Erythroblast (primary cell): ENCODE data around the gene MRNIP.
"Not testable (repeated sequence)": the region's sequence is repeated elsewhere in the genome, so short reads cannot be mapped to it uniquely, and the experiment has no call there.

ENCODE experiments used
- DNase-seq, 2 experiments: peaks; one replicate each; lab custom pipeline; 2025; lab: John Stamatoyannopoulos, UW
- GATA1 ChIP-seq: IDR thresholded peaks from 2 replicates; pipeline ENCODE4 v1.6.1; 2011; ENCODE audit warnings: low read depth, mild to moderate bottlenecking, control low read depth, low read length, moderate library complexity
- POLR2A ChIP-seq: IDR thresholded peaks from 2 replicates; pipeline ENCODE4 v1.6.1; 2011; ENCODE audit warnings: mild to moderate bottlenecking, low read length

Gene MRNIP

GRCh38 chr5:179836225-179837019, 22.2 kb downstream of the MRNIP start:
- TF ChIP-seq GATA1 (no peak), POLR2A (no peak)
- DNase-seq = peak; percentile 52 to 64

- DNase-seq = not testable (repeated sequence)
These were observed 23.7 kb downstream of the MRNIP start for GRCh38 chr5:179834871-179835270.

GRCh38 chr5:179834120-179834519, 24.5 kb downstream of the MRNIP start:
- DNase-seq = no peak

GRCh38 chr5:179833709-179834070, 24.9 kb downstream of the MRNIP start:
- no peak for DNase-seq
- no peak for TF ChIP-seq GATA1
- TF ChIP-seq POLR2A = no peak

More at GRCh38 chr5:179834120-179834519, 24.5 kb downstream of the MRNIP start:
- TF ChIP-seq GATA1 = no peak

- TF ChIP-seq GATA1 (no peak), POLR2A (no peak)
- DNase-seq = no peak
These were observed 25.4 kb downstream of the MRNIP start for GRCh38 chr5:179833056-179833708.

- TF ChIP-seq GATA1 = no peak
- TF ChIP-seq POLR2A = no peak
- DNase-seq = no peak
These were observed 26.4 kb downstream of the MRNIP start for GRCh38 chr5:179832039-179832745.

- TF ChIP-seq GATA1 (no peak), POLR2A (no peak)
- no peak for DNase-seq
These were observed 27.7 kb downstream of the MRNIP start for GRCh38 chr5:179830818-179831468.

- no peak for DNase-seq
- TF ChIP-seq GATA1 (no peak), POLR2A (no peak)
These were observed 28.7 kb downstream of the MRNIP start for GRCh38 chr5:179829732-179830435.

GRCh38 chr5:179828756-179829421, 29.7 kb downstream of the MRNIP start:
- DNase-seq = no peak
- TF ChIP-seq GATA1 (no peak), POLR2A (no peak)

- TF ChIP-seq POLR2A (peak; percentile 0), GATA1 (no peak)
- DNase-seq = no peak
These were observed 30.9 kb downstream of the MRNIP start for GRCh38 chr5:179827680-179828079.

GRCh38 chr5:179825655-179826182, 32.9 kb downstream of the MRNIP start:
- no peak for TF ChIP-seq GATA1
- no peak for TF ChIP-seq POLR2A
- no peak for DNase-seq

GRCh38 chr5:179824745-179825112, 33.9 kb downstream of the MRNIP start:
- no peak for TF ChIP-seq GATA1
- TF ChIP-seq POLR2A = no peak
- DNase-seq = no peak
